Measurements from ENCODE around the gene PGBD2.

Gene PGBD2

GRCh38 chr1:248904437-248905216 is 1.4 kb upstream of the PGBD2 start:
- no peak for TF ChIP-seq CTCF (IDR thresholded peaks at IDR 0.05; ENCODE audit: low read depth, low read length)
- DNase-seq: no peak
- H3K4me3 ChIP-seq (ENCODE audit: low read depth, low read length): no peak overlapping the region
- no peaks in the 10 kb centered on the region for H3K27me3 ChIP-seq (ENCODE audit: insufficient read depth, low read depth, severe bottlenecking)
- no peaks in the 10 kb centered on the region for H3K9me3 ChIP-seq (ENCODE audit: severe bottlenecking)
- no peaks in the 10 kb centered on the region for H3K36me3 ChIP-seq
- H3K27ac ChIP-seq: no peak overlapping the region

- DNase-seq: no peak
- TF ChIP-seq CTCF (IDR thresholded peaks at IDR 0.05; ENCODE audit: low read depth, low read length): no peak
- no peaks in the 10 kb centered on the region for H3K27me3 ChIP-seq (ENCODE audit: insufficient read depth, low read depth, severe bottlenecking)
- no peaks in the 10 kb centered on the region for H3K9me3 ChIP-seq (ENCODE audit: severe bottlenecking)
- peak overlapping the region; percentile 89 for H3K27ac ChIP-seq
- H3K4me3 ChIP-seq (ENCODE audit: low read depth, low read length): peak overlapping the region; percentile 50
- H3K36me3 ChIP-seq: no peaks in the 10 kb centered on the region
Observed at GRCh38 chr1:248905662-248906008, 400 bp upstream of the PGBD2 start.

- H3K27me3 ChIP-seq (ENCODE audit: insufficient read depth, low read depth, severe bottlenecking): no peaks in the 10 kb centered on the region
- H3K36me3 ChIP-seq: no peaks in the 10 kb centered on the region
- H3K27ac ChIP-seq: peak overlapping the region; percentile 92
- peaks cover 4% of the 10 kb centered on the region for H3K9me3 ChIP-seq (ENCODE audit: severe bottlenecking)
- peak overlapping the region; percentile 67 for H3K4me3 ChIP-seq (ENCODE audit: low read depth, low read length)
- DNase-seq: peak; percentile 79
- TF ChIP-seq CTCF (IDR thresholded peaks at IDR 0.05; ENCODE audit: low read depth, low read length): no peak
Observed at GRCh38 chr1:248906753-248907661, 972 bp downstream of the PGBD2 start.

- H3K4me3 ChIP-seq (ENCODE audit: low read depth, low read length): no peak overlapping the region
- H3K9me3 ChIP-seq (ENCODE audit: severe bottlenecking): peaks cover 7% of the 10 kb centered on the region
- H3K27ac ChIP-seq: peak overlapping the region; percentile 11; the same call in 1 of the 2 replicates
- H3K36me3 ChIP-seq: peaks cover 11% of the 10 kb centered on the region; the same call in 1 of the 2 replicates
- TF ChIP-seq CTCF (IDR thresholded peaks at IDR 0.05; ENCODE audit: low read depth, low read length): no peak
- no peak for DNase-seq
- no peaks in the 10 kb centered on the region for H3K27me3 ChIP-seq (ENCODE audit: insufficient read depth, low read depth, severe bottlenecking)
Observed at GRCh38 chr1:248910761-248911160, 4.7 kb downstream of the PGBD2 start.

- H3K9me3 ChIP-seq (ENCODE audit: severe bottlenecking): peaks cover 7% of the 10 kb centered on the region
- no peak for DNase-seq
- H3K27me3 ChIP-seq (ENCODE audit: insufficient read depth, low read depth, severe bottlenecking): no peaks in the 10 kb centered on the region
- TF ChIP-seq CTCF (IDR thresholded peaks at IDR 0.05; ENCODE audit: low read depth, low read length): no peak
- H3K27ac ChIP-seq: no peak overlapping the region
- peaks cover 27% of the 10 kb centered on the region for H3K36me3 ChIP-seq
- no peak overlapping the region for H3K4me3 ChIP-seq (ENCODE audit: low read depth, low read length)
Observed at GRCh38 chr1:248913933-248914332, 7.9 kb downstream of the PGBD2 start.

All from WERI-Rb-1 (cell line).